GM12864 (cell line): ENCODE results near the gene ESR1.

Source experiments
- DNase-seq: peaks from one replicate; pipeline ENCODE4 v3.0.0-alpha.2; 2011; ENCODE audit warnings: low read depth
- H3K4me3 ChIP-seq: 2 replicates; pipeline ENCODE4 v1.5.1; 2011; ENCODE audit warnings: mild to moderate bottlenecking, low read depth, low read length, control low read depth
- CTCF ChIP-seq: IDR thresholded peaks from 2 replicates; pipeline ENCODE4 v1.5.1; 2011; ENCODE audit warnings: low read depth, mild to moderate bottlenecking, moderate library complexity, low read length, control low read depth, inconsistent platforms; ENCODE audit errors: missing control alignments

Gene ESR1

GRCh38 chr6:151869345-151869744, 61.9 kb downstream of the ESR1 start:
- DNase-seq = no peak
- no peak overlapping the region for H3K4me3 ChIP-seq
- no peak for TF ChIP-seq CTCF

GRCh38 chr6:151869787-151870186, 62.3 kb downstream of the ESR1 start:
- no peak overlapping the region for H3K4me3 ChIP-seq
- DNase-seq = no peak
- TF ChIP-seq CTCF = no peak

- DNase-seq = no peak
- no peak for TF ChIP-seq CTCF
- H3K4me3 ChIP-seq = no peak overlapping the region
Observed at GRCh38 chr6:151870375-151870774, 62.9 kb downstream of the ESR1 start.

GRCh38 chr6:151875524-151875923, 68.0 kb downstream of the ESR1 start:
- TF ChIP-seq CTCF = no peak
- no peak overlapping the region for H3K4me3 ChIP-seq
- no peak for DNase-seq

GRCh38 chr6:151876122-151876521, 68.6 kb downstream of the ESR1 start:
- DNase-seq = no peak
- H3K4me3 ChIP-seq = no peak overlapping the region
- TF ChIP-seq CTCF = no peak

GRCh38 chr6:151877458-151877857, 70.0 kb downstream of the ESR1 start:
- DNase-seq = no peak
- no peak overlapping the region for H3K4me3 ChIP-seq
- no peak for TF ChIP-seq CTCF

- no peak for DNase-seq
- no peak for TF ChIP-seq CTCF
- H3K4me3 ChIP-seq = no peak overlapping the region
Observed at GRCh38 chr6:151881231-151881630, 73.7 kb downstream of the ESR1 start.
